Mesodermal cell (in vitro differentiated cells): ENCODE data around the gene NBAS.

Source experiments
- H3K27ac ChIP-seq: 2 replicates; pipeline ENCODE4 v1.7.0; 2013; ENCODE audit warnings: mild to moderate bottlenecking, low read depth, low read length, moderate library complexity; ENCODE audit not compliant: severe bottlenecking
- H3K36me3 ChIP-seq: 2 replicates; pipeline ENCODE4 v1.7.1; 2013; ENCODE audit warnings: mild to moderate bottlenecking, low read length, moderate library complexity; ENCODE audit not compliant: control insufficient read depth, insufficient read depth
- H3K4me1 ChIP-seq: one replicate; pipeline ENCODE4 v1.7.1; 2013; ENCODE audit warnings: mild to moderate bottlenecking, low read length; ENCODE audit not compliant: insufficient read depth, control insufficient read depth, poor library complexity, severe bottlenecking
- H3K4me3 ChIP-seq: 2 replicates; pipeline ENCODE4 v1.7.0; 2013; ENCODE audit warnings: low read length, control low read depth, mild to moderate bottlenecking; ENCODE audit not compliant: insufficient read depth, poor library complexity, severe bottlenecking; ENCODE audit errors: extremely low read depth
- H3K9me3 ChIP-seq: 2 replicates; pipeline ENCODE4 v1.7.1; 2013; ENCODE audit warnings: mild to moderate bottlenecking, low read length, moderate library complexity; ENCODE audit not compliant: control insufficient read depth
- WGBS, 2 experiments: methylation state at CpG; one replicate each; pipeline ENCODE4 v1.1.5; 2013; ENCODE audit warnings: missing lambda C conversion rate in 2 of 2; ENCODE audit not compliant: insufficient coverage in 2 of 2; 5-methylcytosine and 5-hydroxymethylcytosine counted together

The NBAS gene

GRCh38 chr2:15559379-15560139 is 1.6 kb downstream of the NBAS start:
- 33 to 70% methylated on average over 1 to 2 of the region's 6 CpGs for WGBS, 2 experiments
- no peak overlapping the region for H3K27ac ChIP-seq
- H3K4me3 ChIP-seq = peak overlapping the region; percentile 73
- H3K4me1 ChIP-seq = no peaks in the 10 kb centered on the region
- H3K9me3 ChIP-seq = no peaks in the 10 kb centered on the region
- H3K36me3 ChIP-seq = no peaks in the 10 kb centered on the region

GRCh38 chr2:15557887-15558311 is 3.2 kb downstream of the NBAS start:
- no peak overlapping the region for H3K4me3 ChIP-seq
- no peaks in the 10 kb centered on the region for H3K9me3 ChIP-seq
- no peak overlapping the region for H3K27ac ChIP-seq
- 93 to 95% methylated on average over 5 of the region's 5 CpGs for WGBS, 2 experiments
- H3K4me1 ChIP-seq = no peaks in the 10 kb centered on the region
- no peaks in the 10 kb centered on the region for H3K36me3 ChIP-seq

- Histone ChIP-seq H3K27ac (no peak overlapping the region), H3K36me3 (peaks cover 6% of the 10 kb centered on the region), H3K9me3 (no peaks in the 10 kb centered on the region), H3K4me3 (no peak overlapping the region), H3K4me1 (no peaks in the 10 kb centered on the region)
- WGBS, 2 experiments = no CpG with 5 or more reads among the region's 4 CpGs
Observed at GRCh38 chr2:15556311-15556930, 4.7 kb downstream of the NBAS start.

GRCh38 chr2:15555760-15556193 is 5.4 kb downstream of the NBAS start:
- WGBS, 2 experiments = 100% methylated on average over 2 of the region's 3 CpGs; no CpG with 5 or more reads in 1 of the 2 experiments

GRCh38 chr2:15554525-15555218 is 6.5 kb downstream of the NBAS start:
- H3K4me1 ChIP-seq = no peaks in the 10 kb centered on the region
- 88 to 100% methylated on average over 1 to 3 of the region's 5 CpGs for WGBS, 2 experiments
- no peak overlapping the region for H3K27ac ChIP-seq
- no peak overlapping the region for H3K4me3 ChIP-seq
- peaks cover 6% of the 10 kb centered on the region for H3K36me3 ChIP-seq
- no peaks in the 10 kb centered on the region for H3K9me3 ChIP-seq

More at GRCh38 chr2:15555760-15556193, 5.4 kb downstream of the NBAS start:
- Histone ChIP-seq H3K4me3 (no peak overlapping the region), H3K36me3 (peaks cover 6% of the 10 kb centered on the region), H3K9me3 (no peaks in the 10 kb centered on the region), H3K27ac (no peak overlapping the region), H3K4me1 (no peaks in the 10 kb centered on the region)

GRCh38 chr2:15553951-15554350 is 7.2 kb downstream of the NBAS start:
- peaks cover 11% of the 10 kb centered on the region for H3K36me3 ChIP-seq
- no peak overlapping the region for H3K27ac ChIP-seq
- WGBS, 2 experiments = 92% methylated on average over 2 of the region's 3 CpGs; no CpG with 5 or more reads in 1 of the 2 experiments
- no peaks in the 10 kb centered on the region for H3K9me3 ChIP-seq
- H3K4me1 ChIP-seq = no peaks in the 10 kb centered on the region
- no peak overlapping the region for H3K4me3 ChIP-seq

GRCh38 chr2:15553519-15553918 is 7.6 kb downstream of the NBAS start:
- Histone ChIP-seq H3K9me3 (no peaks in the 10 kb centered on the region), H3K36me3 (peaks cover 15% of the 10 kb centered on the region), H3K4me1 (no peaks in the 10 kb centered on the region), H3K4me3 (no peak overlapping the region), H3K27ac (no peak overlapping the region)
- 86 to 100% methylated on average over 1 of the region's 1 CpG for WGBS, 2 experiments

- no peaks in the 10 kb centered on the region for H3K4me1 ChIP-seq
- WGBS, 2 experiments = 100% methylated on average over 1 of the region's 2 CpGs
- peaks cover 22% of the 10 kb centered on the region for H3K36me3 ChIP-seq
- no peak overlapping the region for H3K4me3 ChIP-seq
- no peak overlapping the region for H3K27ac ChIP-seq
- H3K9me3 ChIP-seq = no peaks in the 10 kb centered on the region
Observed at GRCh38 chr2:15548974-15549373, 12.2 kb downstream of the NBAS start.

GRCh38 chr2:15547115-15547876 is 13.8 kb downstream of the NBAS start:
- H3K4me1 ChIP-seq = no peaks in the 10 kb centered on the region
- no peak overlapping the region for H3K27ac ChIP-seq
- H3K4me3 ChIP-seq = no peak overlapping the region
- 100% methylated on average over 2 to 3 of the region's 4 CpGs for WGBS, 2 experiments
- H3K9me3 ChIP-seq = no peaks in the 10 kb centered on the region
- H3K36me3 ChIP-seq = peaks cover 33% of the 10 kb centered on the region

- Histone ChIP-seq H3K4me1 (no peaks in the 10 kb centered on the region), H3K27ac (no peak overlapping the region), H3K9me3 (no peaks in the 10 kb centered on the region), H3K36me3 (peaks cover 30% of the 10 kb centered on the region), H3K4me3 (no peak overlapping the region)
- WGBS, 2 experiments = 73 to 86% methylated on average over 5 to 6 of the region's 11 CpGs
Observed at GRCh38 chr2:15546297-15547098, 14.6 kb downstream of the NBAS start.
